ENCODE data around the gene KIFC1. TPM values are rescaled to one million over a fixed set of nuclear protein-coding genes. Genes with fewer than 3 reads are reported as not detected.
A peak's percentile ranks its signal among the peaks of the same experiment; 100 is the strongest.

KIFC1 gene
- total RNA-seq, 2 experiments from 2014 or later = 1.2 to 1.6 TPM

DNA sequence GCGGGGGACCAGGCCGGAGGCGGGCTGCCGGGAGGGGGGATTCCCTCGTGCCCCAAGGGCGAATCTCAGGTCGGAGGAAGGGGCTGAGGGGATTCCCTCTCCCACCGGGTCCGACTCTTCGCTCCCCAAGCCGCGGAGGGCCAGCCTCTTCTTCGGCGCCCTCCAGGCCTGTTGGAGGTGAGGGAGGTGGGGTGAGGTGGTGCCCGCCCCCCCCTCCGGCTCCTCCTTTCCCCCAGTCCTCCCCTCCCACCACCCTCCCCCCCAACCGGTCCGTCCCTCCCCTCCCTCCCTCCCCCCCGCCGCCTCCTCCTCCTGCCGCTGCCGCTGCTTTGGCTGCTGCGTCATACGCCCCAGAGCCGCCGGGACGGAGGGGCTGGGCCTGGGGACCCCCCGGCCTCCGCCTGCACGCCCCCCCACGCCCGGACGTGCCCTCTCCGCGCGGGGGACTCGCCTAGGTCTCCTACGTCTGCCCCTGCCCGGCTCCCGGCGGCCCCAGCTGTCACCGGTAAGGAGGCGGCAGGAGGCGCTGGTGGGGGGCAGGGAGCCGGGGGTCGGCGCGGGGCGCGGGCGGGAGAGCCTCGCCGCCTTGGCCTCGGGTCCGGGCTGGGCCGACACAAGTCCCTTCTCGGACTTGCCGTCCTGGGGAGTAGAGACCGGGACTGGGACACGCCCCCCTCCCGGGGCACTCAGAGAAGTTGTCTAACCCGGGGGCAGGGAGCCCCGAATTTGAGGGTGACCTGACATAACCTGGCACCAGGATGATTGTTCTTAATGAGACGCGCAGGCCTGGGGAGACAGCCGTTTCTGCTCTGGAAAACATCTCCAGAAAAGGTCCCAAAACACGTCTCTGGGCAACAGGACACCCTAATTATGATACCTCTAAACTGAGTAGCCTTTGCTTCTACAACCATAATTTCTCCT is 19.3 kb downstream of the KIFC1 start, which contains the start of gene PHF1:
PHF1 (plus strand) TSS at position 304 of the 921 bp plus-strand sequence. CDS start 1,250 bp downstream, outside the sequence.
- ATAC-seq (ENCODE audit: poor library complexity) (peak; percentile 57), DNase-seq (peak in 10 of 14 experiments; percentile 66 to 97 (median 77))
- intact Hi-C loops (cut with DNase I, micrococcal nuclease) = loop anchor here (1.0 to 5.0 kb wide), 6 partner anchors 7 to 209 kb away; partner anchors contain the start of genes CUTA (in 1 of the 2), HSD17B8 (in 1 of the 2), KIFC1 (in 1 of the 2) and RXRB (in 1 of the 2)
- Histone ChIP-seq H3K4me3 (ENCODE audit: low read length) (peak within 1 kb of the TSS; percentile 81), H3K27me3 (ENCODE audit: control insufficient read depth in 1 of 2, insufficient read depth in 2 of 2, low read length in 2 of 2) (no peaks in the 10 kb centered on the region), H3K9me3 (ENCODE audit: control insufficient read depth in 1 of 2, insufficient read depth in 1 of 2, low read length in 2 of 2) (no peaks in the 10 kb centered on the region), H3K36me3 (ENCODE audit: insufficient read depth, low read length) (peaks cover 40% of the 10 kb centered on the region), H3K27ac (ENCODE audit: low read depth in 1 of 2, low read length in 2 of 2) (peak within 1 kb of the TSS; percentile 95 to 99), H3K4me1 (ENCODE audit: insufficient read depth, low read length) (peaks cover 64% of the 10 kb centered on the region)
- Mint-ChIP-seq H3K4me1 (ENCODE audit: low read depth) (peaks cover 59% of the 10 kb centered on the region), H3K27me3 (no peaks in the 10 kb centered on the region), H3K4me3 (peak within 1 kb of the TSS; percentile 95), H3K27ac (peak within 1 kb of the TSS; percentile 98), H3K9me3 (no peaks in the 10 kb centered on the region), H3K36me3 (ENCODE audit: low read depth) (peaks cover 52% of the 10 kb centered on the region)
- TF ChIP-seq, protein P1, sequence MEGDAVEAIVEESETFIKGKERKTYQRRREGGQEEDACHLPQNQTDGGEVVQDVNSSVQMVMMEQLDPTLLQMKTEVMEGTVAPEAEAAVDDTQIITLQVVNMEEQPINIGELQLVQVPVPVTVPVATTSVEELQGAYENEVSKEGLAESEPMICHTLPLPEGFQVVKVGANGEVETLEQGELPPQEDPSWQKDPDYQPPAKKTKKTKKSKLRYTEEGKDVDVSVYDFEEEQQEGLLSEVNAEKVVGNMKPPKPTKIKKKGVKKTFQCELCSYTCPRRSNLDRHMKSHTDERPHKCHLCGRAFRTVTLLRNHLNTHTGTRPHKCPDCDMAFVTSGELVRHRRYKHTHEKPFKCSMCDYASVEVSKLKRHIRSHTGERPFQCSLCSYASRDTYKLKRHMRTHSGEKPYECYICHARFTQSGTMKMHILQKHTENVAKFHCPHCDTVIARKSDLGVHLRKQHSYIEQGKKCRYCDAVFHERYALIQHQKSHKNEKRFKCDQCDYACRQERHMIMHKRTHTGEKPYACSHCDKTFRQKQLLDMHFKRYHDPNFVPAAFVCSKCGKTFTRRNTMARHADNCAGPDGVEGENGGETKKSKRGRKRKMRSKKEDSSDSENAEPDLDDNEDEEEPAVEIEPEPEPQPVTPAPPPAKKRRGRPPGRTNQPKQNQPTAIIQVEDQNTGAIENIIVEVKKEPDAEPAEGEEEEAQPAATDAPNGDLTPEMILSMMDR (IDR thresholded peaks at IDR 0.05) = no peak
- POLR2A ChIA-PET = interaction anchor here (0.5 to 2.8 kb wide), 18 partner anchors 8 to 439 kb away, joined by 3 to 19 read pairs (median 4); partner anchors contain the start of genes B3GALT4, BAK1, CUTA and RPS18
- CTCF ChIA-PET = interaction anchor here (1.5 to 2.7 kb wide), 3 partner anchors 15 to 66 kb away, joined by 4 to 10 read pairs (median 6); no protein-coding TSS in a partner anchor

- Histone ChIP-seq H3K4me1 (ENCODE audit: insufficient read depth, low read length) (peaks cover 65% of the 10 kb centered on the region), H3K9me3 (ENCODE audit: control insufficient read depth in 1 of 2, insufficient read depth in 1 of 2, low read length in 2 of 2) (no peaks in the 10 kb centered on the region), H3K36me3 (ENCODE audit: insufficient read depth, low read length) (peaks cover 42% of the 10 kb centered on the region), H3K27me3 (ENCODE audit: control insufficient read depth in 1 of 2, insufficient read depth in 2 of 2, low read length in 2 of 2) (no peaks in the 10 kb centered on the region), H3K4me3 (ENCODE audit: low read length) (peak overlapping the region; percentile 81), H3K27ac (ENCODE audit: low read depth in 1 of 2, low read length in 2 of 2) (peak overlapping the region; percentile 91 to 99)
- DNase-seq (no peak), ATAC-seq (ENCODE audit: poor library complexity) (no peak)
- Mint-ChIP-seq H3K36me3 (ENCODE audit: low read depth) (peaks cover 59% of the 10 kb centered on the region), H3K4me1 (ENCODE audit: low read depth) (peaks cover 64% of the 10 kb centered on the region), H3K27ac (peak overlapping the region; percentile 98), H3K9me3 (no peaks in the 10 kb centered on the region), H3K27me3 (no peaks in the 10 kb centered on the region), H3K4me3 (peak overlapping the region; percentile 94)
- intact Hi-C loops (cut with DNase I, micrococcal nuclease) = loop anchor here (2.0 to 5.0 kb wide), 2 partner anchors 17 to 209 kb away; partner anchors contain the start of genes HSD17B8 (in 1 of the 2), RXRB (in 1 of the 2) and SLC39A7 (in 1 of the 2)
- TF ChIP-seq, protein P1 (IDR thresholded peaks at IDR 0.05) = no peak
- POLR2A ChIA-PET = interaction anchor here (1.1 to 2.8 kb wide), 8 partner anchors 7 to 168 kb away, joined by 3 to 19 read pairs (median 8); partner anchors contain the start of genes BAK1, CUTA, ZBTB22 and ZBTB9
- CTCF ChIA-PET = interaction anchor here (1.2 to 2.7 kb wide), 2 partner anchors 13 to 14 kb away, joined by 3 to 10 read pairs; no protein-coding TSS in a partner anchor
Observed at GRCh38 chr6:33411632-33412005, 20.0 kb downstream of the KIFC1 start.
